OCI-LY1 (cell line): ENCODE results near the gene SLC35D2.

Source experiments
- H2AFZ ChIP-seq: fragments of 200-600 bp; sonication (generic), shearing (Covaris generic); 2 replicates; pipeline ENCODE4 v1.6.0; 2014; ENCODE audit warnings: antibody characterized with exemption, mild to moderate bottlenecking, low read length
- H3F3A ChIP-seq: fragments of 200-600 bp; sonication (generic), shearing (Covaris generic); 2 replicates; pipeline ENCODE4 v1.6.0; 2014; ENCODE audit warnings: mild to moderate bottlenecking, antibody characterized with exemption, low read length, moderate library complexity; ENCODE audit not compliant: insufficient read depth
- H3K27ac ChIP-seq: fragments of 200-600 bp; sonication (generic); 2 replicates; pipeline ENCODE4 v1.5.1; 2014; ENCODE audit warnings: low read length, mixed run types, mild to moderate bottlenecking, low read depth; ENCODE audit not compliant: poor library complexity, severe bottlenecking
- H3K27me3 ChIP-seq: fragments of 200-600 bp; sonication (generic); 2 replicates; pipeline ENCODE4 v1.6.0; 2014; ENCODE audit warnings: antibody characterized with exemption, mild to moderate bottlenecking, low read length, moderate library complexity; ENCODE audit not compliant: insufficient read depth
- H3K36me3 ChIP-seq: fragments of 200-600 bp; sonication (generic); 2 replicates; pipeline ENCODE4 v1.6.1; 2014; ENCODE audit warnings: mild to moderate bottlenecking, antibody characterized with exemption, low read length, moderate library complexity, mixed read lengths; ENCODE audit not compliant: insufficient read depth
- H3K4me1 ChIP-seq: fragments of 200-600 bp; sonication (generic); 2 replicates; pipeline ENCODE4 v1.5.1; 2014; ENCODE audit warnings: mild to moderate bottlenecking, low read length, moderate library complexity; ENCODE audit not compliant: insufficient read depth, severe bottlenecking
- H3K4me2 ChIP-seq: fragments of 200-600 bp; sonication (generic), shearing (Covaris generic); 2 replicates; pipeline ENCODE4 v1.6.1; 2014; ENCODE audit warnings: low read length
- H3K4me3 ChIP-seq: fragments of 200-600 bp; sonication (generic); 2 replicates; pipeline ENCODE4 v1.5.1; 2014; ENCODE audit warnings: low read length, low read depth, mild to moderate bottlenecking, mixed read lengths; ENCODE audit not compliant: poor library complexity, severe bottlenecking
- H3K79me2 ChIP-seq: fragments of 200-600 bp; shearing (Covaris generic); 2 replicates; pipeline ENCODE4 v1.6.1; 2016; ENCODE audit warnings: mixed run types, low read length, mixed read lengths; ENCODE audit not compliant: insufficient read depth
- H3K9ac ChIP-seq: fragments of 200-600 bp; sonication (generic), shearing (Covaris generic); 2 replicates; pipeline ENCODE4 v1.6.1; 2014; ENCODE audit warnings: mild to moderate bottlenecking, low read length, mixed read lengths
- H3K9me2 ChIP-seq: fragments of 200-600 bp; sonication (generic), shearing (Covaris generic); 2 replicates; pipeline ENCODE4 v1.6.1; 2014; ENCODE audit warnings: low read depth, mild to moderate bottlenecking, low read length, mixed read lengths
- H3K9me3 ChIP-seq: fragments of 200-600 bp; shearing (Covaris generic); 2 replicates; pipeline ENCODE4 v1.6.1; 2014; ENCODE audit warnings: low read length, mixed read lengths
- H4K20me1 ChIP-seq: fragments of 200-600 bp; sonication (generic), shearing (Covaris generic); 2 replicates; pipeline ENCODE4 v1.6.0; 2016; ENCODE audit warnings: mild to moderate bottlenecking, low read length; ENCODE audit not compliant: insufficient read depth
- CTCF ChIP-seq: fragments of 200-600 bp; sonication (generic), shearing (Covaris generic); IDR thresholded peaks from 2 replicates; pipeline ENCODE4 v1.5.1; 2017; ENCODE audit warnings: mild to moderate bottlenecking, antibody characterized with exemption, low read length, moderate library complexity, mixed read lengths
- EZH2 ChIP-seq: fragments of 200-600 bp; sonication (generic), shearing (Covaris generic); IDR thresholded peaks from 2 replicates; pipeline ENCODE4 v1.8.0; 2017; ENCODE audit warnings: borderline replicate concordance, mixed run types, mild to moderate bottlenecking, antibody characterized with exemption, low read length, moderate library complexity, mixed read lengths

The SLC35D2 gene

GRCh38 chr9:96344458-96345180 lies 38.9 kb downstream of the SLC35D2 start:
- Histone ChIP-seq H3K9me3 (no peaks in the 10 kb centered on the region), H3K4me1 (no peaks in the 10 kb centered on the region), H2AFZ (no peak overlapping the region), H3K79me2 (no peaks in the 10 kb centered on the region), H3K9me2 (no peaks in the 10 kb centered on the region), H4K20me1 (no peaks in the 10 kb centered on the region), H3K27ac (no peak overlapping the region), H3K4me3 (no peak overlapping the region), H3K27me3 (no peaks in the 10 kb centered on the region), H3F3A (no peaks in the 10 kb centered on the region), H3K9ac (no peak overlapping the region), H3K4me2 (no peak overlapping the region), H3K36me3 (no peaks in the 10 kb centered on the region)
- TF ChIP-seq CTCF (no peak), EZH2 (no peak)

GRCh38 chr9:96343515-96344360 lies 39.8 kb downstream of the SLC35D2 start:
- Histone ChIP-seq H3K79me2 (no peaks in the 10 kb centered on the region), H3K36me3 (no peaks in the 10 kb centered on the region), H2AFZ (no peak overlapping the region), H3F3A (no peaks in the 10 kb centered on the region), H4K20me1 (no peaks in the 10 kb centered on the region), H3K9me2 (no peaks in the 10 kb centered on the region), H3K4me1 (no peaks in the 10 kb centered on the region), H3K9ac (no peak overlapping the region), H3K9me3 (no peaks in the 10 kb centered on the region), H3K4me2 (no peak overlapping the region), H3K4me3 (no peak overlapping the region), H3K27me3 (no peaks in the 10 kb centered on the region), H3K27ac (no peak overlapping the region)
- TF ChIP-seq CTCF (no peak), EZH2 (no peak)

- H3K36me3 ChIP-seq, result no peaks in the 10 kb centered on the region
- H3K9me3 ChIP-seq, result no peaks in the 10 kb centered on the region
- no peaks in the 10 kb centered on the region for H3K4me1 ChIP-seq
- no peak overlapping the region for H3K9ac ChIP-seq
- H3K4me3 ChIP-seq, result no peak overlapping the region
- no peaks in the 10 kb centered on the region for H3K79me2 ChIP-seq
- H3K9me2 ChIP-seq, result no peaks in the 10 kb centered on the region
- H3F3A ChIP-seq, result no peaks in the 10 kb centered on the region
- no peak overlapping the region for H3K4me2 ChIP-seq
- H3K27me3 ChIP-seq, result no peaks in the 10 kb centered on the region
- no peaks in the 10 kb centered on the region for H4K20me1 ChIP-seq
- TF ChIP-seq CTCF (no peak), EZH2 (no peak)
- no peak overlapping the region for H3K27ac ChIP-seq
- H2AFZ ChIP-seq, result no peak overlapping the region
Observed at GRCh38 chr9:96342571-96343245, 40.8 kb downstream of the SLC35D2 start.
